PFSK-1 (cell line): ENCODE data around the gene PCDHGA1.

Experiments used
- POLR2AphosphoS5 ChIP-seq: IDR thresholded peaks from 2 replicates; pipeline ENCODE4 v1.6.1; 2012; ENCODE audit warnings: low read depth, mild to moderate bottlenecking, control low read depth, low read length, moderate library complexity
- SIN3A ChIP-seq: IDR thresholded peaks from 2 replicates; pipeline ENCODE4 v1.6.1; 2012; ENCODE audit warnings: mild to moderate bottlenecking, low read length, moderate library complexity, borderline replicate concordance; ENCODE audit not compliant: insufficient read depth
- TF ChIP-seq, protein P1 (sequence below), 2 experiments: IDR thresholded peaks; 2 replicates each; pipeline versions ENCODE4 v1.6.1 to v1.8.0; 2011 to 2012; ENCODE audit warnings: low read depth in 2 of 2, low read length in 2 of 2, control low read depth in 1 of 2, inconsistent platforms in 1 of 2, mild to moderate bottlenecking in 1 of 2, moderate library complexity in 1 of 2; ENCODE audit not compliant: insufficient read depth in 1 of 2

DNA sequence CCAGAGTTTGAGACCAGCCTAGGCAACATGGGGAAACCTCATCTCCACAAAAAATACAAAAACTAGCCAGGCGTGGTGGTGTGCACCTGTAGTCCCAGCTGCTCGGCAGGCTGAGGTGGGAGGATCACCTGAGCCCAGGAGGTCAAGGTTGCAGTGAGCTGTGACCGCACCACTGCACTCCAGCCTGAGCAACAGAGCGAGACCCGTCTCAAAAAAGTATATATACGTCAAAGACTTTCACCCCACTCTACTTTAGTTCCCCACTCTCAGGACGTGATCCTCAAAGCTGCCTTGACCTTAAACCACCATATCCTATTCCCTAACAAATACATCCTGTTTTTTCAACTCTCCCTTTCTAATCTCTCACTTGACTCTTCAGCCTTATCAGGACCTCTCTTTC is 199.6 kb downstream of the PCDHGA1 start:
- TF ChIP-seq, protein P1, sequence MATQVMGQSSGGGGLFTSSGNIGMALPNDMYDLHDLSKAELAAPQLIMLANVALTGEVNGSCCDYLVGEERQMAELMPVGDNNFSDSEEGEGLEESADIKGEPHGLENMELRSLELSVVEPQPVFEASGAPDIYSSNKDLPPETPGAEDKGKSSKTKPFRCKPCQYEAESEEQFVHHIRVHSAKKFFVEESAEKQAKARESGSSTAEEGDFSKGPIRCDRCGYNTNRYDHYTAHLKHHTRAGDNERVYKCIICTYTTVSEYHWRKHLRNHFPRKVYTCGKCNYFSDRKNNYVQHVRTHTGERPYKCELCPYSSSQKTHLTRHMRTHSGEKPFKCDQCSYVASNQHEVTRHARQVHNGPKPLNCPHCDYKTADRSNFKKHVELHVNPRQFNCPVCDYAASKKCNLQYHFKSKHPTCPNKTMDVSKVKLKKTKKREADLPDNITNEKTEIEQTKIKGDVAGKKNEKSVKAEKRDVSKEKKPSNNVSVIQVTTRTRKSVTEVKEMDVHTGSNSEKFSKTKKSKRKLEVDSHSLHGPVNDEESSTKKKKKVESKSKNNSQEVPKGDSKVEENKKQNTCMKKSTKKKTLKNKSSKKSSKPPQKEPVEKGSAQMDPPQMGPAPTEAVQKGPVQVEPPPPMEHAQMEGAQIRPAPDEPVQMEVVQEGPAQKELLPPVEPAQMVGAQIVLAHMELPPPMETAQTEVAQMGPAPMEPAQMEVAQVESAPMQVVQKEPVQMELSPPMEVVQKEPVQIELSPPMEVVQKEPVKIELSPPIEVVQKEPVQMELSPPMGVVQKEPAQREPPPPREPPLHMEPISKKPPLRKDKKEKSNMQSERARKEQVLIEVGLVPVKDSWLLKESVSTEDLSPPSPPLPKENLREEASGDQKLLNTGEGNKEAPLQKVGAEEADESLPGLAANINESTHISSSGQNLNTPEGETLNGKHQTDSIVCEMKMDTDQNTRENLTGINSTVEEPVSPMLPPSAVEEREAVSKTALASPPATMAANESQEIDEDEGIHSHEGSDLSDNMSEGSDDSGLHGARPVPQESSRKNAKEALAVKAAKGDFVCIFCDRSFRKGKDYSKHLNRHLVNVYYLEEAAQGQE (IDR thresholded peaks at IDR 0.05; ENCODE audit: insufficient read depth in 1 of 2, low read depth in 2 of 2, low read length in 2 of 2), result no peak
- TF ChIP-seq SIN3A, result no peak
- TF ChIP-seq POLR2AphosphoS5, result no peak
